Chondrocyte (in vitro differentiated cells): ENCODE results near the gene NOB1. TPM values are rescaled to one million over a fixed set of nuclear protein-coding genes. Genes with fewer than 3 reads are reported as not detected.
"Not testable (repeated sequence)": the region's sequence is repeated elsewhere in the genome, so short reads cannot be mapped to it uniquely, and the experiment has no call there.

ENCODE experiments used
- DNase-seq: peaks from one replicate; pipeline ENCODE4 v3.0.0; 2021; ENCODE audit warnings: mixed read lengths, low spot score
- H3K27ac Mint-ChIP-seq: one replicate; pipeline ENCODE4 v1.8.0; 2021; ENCODE audit warnings: mild to moderate bottlenecking, moderate library complexity, mixed read lengths; ENCODE audit not compliant: unreplicated experiment
- H3K27me3 Mint-ChIP-seq: 2 replicates; pipeline ENCODE4 v1.8.0; 2021; ENCODE audit warnings: low read depth, mixed read lengths
- H3K36me3 Mint-ChIP-seq: 2 replicates; pipeline ENCODE4 v1.8.0; 2021; ENCODE audit warnings: low read depth, mixed read lengths
- H3K4me1 Mint-ChIP-seq: 2 replicates; pipeline ENCODE4 v1.8.0; 2021; ENCODE audit warnings: low read depth, mild to moderate bottlenecking, mixed read lengths
- H3K4me3 Mint-ChIP-seq: one replicate; pipeline ENCODE4 v1.8.0; 2021; ENCODE audit warnings: mild to moderate bottlenecking, moderate library complexity, mixed read lengths; ENCODE audit not compliant: unreplicated experiment
- H3K9me3 Mint-ChIP-seq: 2 replicates; pipeline ENCODE4 v1.8.0; 2021; ENCODE audit warnings: low read depth, mixed read lengths
- total RNA-seq: library from RNA; stranded (reverse); gene quantifications from 3 replicates; pipeline ENCODE4 v1.2.1, GENCODE V29; 2021
- TF ChIP-seq, protein P1 (sequence below): fragments of 200-600 bp; sonication (generic); IDR thresholded peaks from 2 replicates; pipeline ENCODE4 v1.5.0; 2021; ENCODE audit warnings: antibody characterized with exemption, mild to moderate bottlenecking, moderate library complexity

Gene NOB1
- total RNA-seq, 1 donor from 2014 or later = 25.7 TPM

DNA sequence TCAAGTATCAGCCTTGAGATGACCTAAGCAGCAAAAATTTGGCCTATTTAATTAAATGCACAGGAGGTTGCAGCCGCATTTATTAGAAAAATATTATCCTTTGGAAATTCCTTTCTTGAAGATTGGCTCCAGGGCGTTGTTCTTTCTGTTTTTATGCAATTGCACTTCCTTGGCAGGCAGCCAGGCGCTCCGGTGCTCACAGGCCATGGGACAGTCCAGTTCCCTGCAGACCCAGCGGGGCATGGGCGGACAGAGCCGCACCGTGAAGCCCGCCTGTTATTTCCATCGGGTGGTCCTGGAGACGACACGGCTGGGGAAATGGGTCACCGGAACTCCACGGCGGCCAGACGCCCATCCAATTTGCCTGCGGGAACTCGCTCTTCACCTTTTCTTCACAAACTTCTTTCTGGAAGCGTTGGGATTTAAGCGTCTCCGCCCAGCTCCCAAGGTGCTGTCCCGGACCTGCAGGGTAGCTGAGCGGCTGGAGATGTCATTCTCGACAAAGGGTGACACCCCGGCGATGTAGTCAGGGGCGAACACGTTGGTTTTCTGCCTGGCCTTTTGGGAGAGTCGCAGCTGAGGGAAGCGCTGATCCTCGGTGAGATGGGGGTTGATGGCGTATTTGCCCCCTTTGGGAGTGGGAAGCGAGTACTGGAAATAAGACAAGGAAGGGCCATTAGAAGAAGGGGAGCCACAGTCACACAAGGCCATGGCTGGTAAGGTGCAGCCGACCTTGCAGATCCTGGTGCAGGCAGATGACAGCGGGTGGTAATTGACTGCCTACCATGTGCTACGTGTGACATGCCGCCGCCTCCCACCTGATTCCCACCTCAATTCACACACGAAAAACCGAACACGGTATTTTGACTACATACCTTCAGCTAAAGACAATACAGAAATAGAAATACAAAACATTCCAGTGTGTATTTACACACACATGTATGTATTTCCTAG, 12.5 kb downstream of the NOB1 start:
- TF ChIP-seq, protein P1, sequence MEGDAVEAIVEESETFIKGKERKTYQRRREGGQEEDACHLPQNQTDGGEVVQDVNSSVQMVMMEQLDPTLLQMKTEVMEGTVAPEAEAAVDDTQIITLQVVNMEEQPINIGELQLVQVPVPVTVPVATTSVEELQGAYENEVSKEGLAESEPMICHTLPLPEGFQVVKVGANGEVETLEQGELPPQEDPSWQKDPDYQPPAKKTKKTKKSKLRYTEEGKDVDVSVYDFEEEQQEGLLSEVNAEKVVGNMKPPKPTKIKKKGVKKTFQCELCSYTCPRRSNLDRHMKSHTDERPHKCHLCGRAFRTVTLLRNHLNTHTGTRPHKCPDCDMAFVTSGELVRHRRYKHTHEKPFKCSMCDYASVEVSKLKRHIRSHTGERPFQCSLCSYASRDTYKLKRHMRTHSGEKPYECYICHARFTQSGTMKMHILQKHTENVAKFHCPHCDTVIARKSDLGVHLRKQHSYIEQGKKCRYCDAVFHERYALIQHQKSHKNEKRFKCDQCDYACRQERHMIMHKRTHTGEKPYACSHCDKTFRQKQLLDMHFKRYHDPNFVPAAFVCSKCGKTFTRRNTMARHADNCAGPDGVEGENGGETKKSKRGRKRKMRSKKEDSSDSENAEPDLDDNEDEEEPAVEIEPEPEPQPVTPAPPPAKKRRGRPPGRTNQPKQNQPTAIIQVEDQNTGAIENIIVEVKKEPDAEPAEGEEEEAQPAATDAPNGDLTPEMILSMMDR = no peak
- Mint-ChIP-seq H3K27ac (peak overlapping the region; percentile 82), H3K4me3 (no peak overlapping the region), H3K36me3 (peaks cover 18% of the 10 kb centered on the region), H3K27me3 (no peaks in the 10 kb centered on the region), H3K4me1 (peaks cover 20% of the 10 kb centered on the region), H3K9me3 (no peaks in the 10 kb centered on the region)
- peak; percentile 94 for DNase-seq

DNA sequence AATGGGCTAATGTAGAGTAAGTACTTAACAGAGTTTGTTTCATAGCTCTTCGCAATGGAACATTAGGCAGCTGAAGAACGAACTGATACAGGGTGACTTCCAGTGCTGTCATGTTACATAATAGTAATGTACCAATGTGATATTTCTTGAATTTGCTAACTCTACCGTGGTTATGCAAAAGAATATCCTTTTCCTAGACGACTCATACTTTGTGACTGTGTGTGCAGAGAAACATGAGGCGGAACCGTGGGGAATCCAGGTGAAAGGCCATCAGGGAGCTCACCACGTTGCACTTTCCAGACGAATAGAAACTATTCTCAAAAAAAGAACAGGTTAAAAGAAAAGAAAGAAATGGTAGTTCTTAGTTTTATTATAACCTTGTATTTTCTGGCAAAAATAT, 13.2 kb downstream of the NOB1 start:
- H3K4me3 Mint-ChIP-seq = no peak overlapping the region
- peaks cover 19% of the 10 kb centered on the region for H3K4me1 Mint-ChIP-seq
- TF ChIP-seq, protein P1 = no peak
- no peaks in the 10 kb centered on the region for H3K27me3 Mint-ChIP-seq
- no peaks in the 10 kb centered on the region for H3K9me3 Mint-ChIP-seq
- peak overlapping the region; percentile 82 for H3K27ac Mint-ChIP-seq
- H3K36me3 Mint-ChIP-seq = peaks cover 18% of the 10 kb centered on the region
- DNase-seq = no peak

DNA sequence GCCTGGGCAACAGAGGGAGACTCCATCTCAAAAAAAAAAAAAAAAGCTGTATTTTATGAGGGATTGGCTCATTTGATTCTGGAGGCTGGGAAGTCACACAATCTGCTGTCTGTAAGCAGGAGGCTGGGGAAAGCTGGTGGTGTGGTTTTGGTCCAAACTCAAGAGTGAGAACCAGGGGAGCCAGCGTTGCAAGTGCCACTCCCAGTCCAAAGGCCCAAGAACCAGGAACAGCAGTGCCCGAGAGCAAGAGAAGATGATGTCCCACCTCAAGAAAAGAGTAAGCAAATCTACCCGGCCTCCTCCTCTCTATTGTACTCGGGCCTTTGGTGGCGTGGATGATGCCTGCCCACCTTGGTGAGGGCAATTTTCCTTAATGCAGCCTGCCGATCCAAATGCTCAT, 22.6 kb downstream of the NOB1 start:
- no peaks in the 10 kb centered on the region for H3K27me3 Mint-ChIP-seq
- H3K4me3 Mint-ChIP-seq = no peak overlapping the region
- H3K36me3 Mint-ChIP-seq = no peaks in the 10 kb centered on the region
- DNase-seq = no peak
- no peak overlapping the region for H3K27ac Mint-ChIP-seq
- TF ChIP-seq, protein P1 = no peak
- peaks cover 12% of the 10 kb centered on the region for H3K4me1 Mint-ChIP-seq
- no peaks in the 10 kb centered on the region for H3K9me3 Mint-ChIP-seq

- H3K4me3 Mint-ChIP-seq, DNase-seq, H3K36me3 Mint-ChIP-seq, H3K9me3 Mint-ChIP-seq, H3K27ac Mint-ChIP-seq, H3K27me3 Mint-ChIP-seq: not testable (repeated sequence)
- H3K4me1 Mint-ChIP-seq = peaks cover 20% of the 10 kb centered on the region
Measured at GRCh38 chr16:69731280-69731679, 23.4 kb downstream of the NOB1 start.

GRCh38 chr16:69729030-69729429, 25.7 kb downstream of the NOB1 start:
- H3K27me3 Mint-ChIP-seq, H3K36me3 Mint-ChIP-seq, H3K9me3 Mint-ChIP-seq, H3K4me3 Mint-ChIP-seq: not testable (repeated sequence)
- peak; percentile 20 for DNase-seq
- peaks cover 42% of the 10 kb centered on the region for H3K4me1 Mint-ChIP-seq
- peak overlapping the region; percentile 51 for H3K27ac Mint-ChIP-seq

- Mint-ChIP-seq H3K27ac (peak overlapping the region; percentile 100), H3K4me3 (peak overlapping the region; percentile 95), H3K36me3 (no peaks in the 10 kb centered on the region), H3K9me3 (no peaks in the 10 kb centered on the region), H3K4me1 (peaks cover 46% of the 10 kb centered on the region), H3K27me3 (no peaks in the 10 kb centered on the region)
- TF ChIP-seq, protein P1 = no peak
- peak; percentile 40 for DNase-seq
Measured at GRCh38 chr16:69727916-69728270, 26.8 kb downstream of the NOB1 start.
